Effector CD4-positive, alpha-beta T cell (primary cell): Measurements from ENCODE around the gene PPP1R14B.

ENCODE experiments used
- DNase-seq: peaks from one replicate; pipeline ENCODE4 v3.0.0-alpha.2; 2020

The PPP1R14B gene

GRCh38 chr11:64245401-64245796 is 1.3 kb downstream of the PPP1R14B start:
- peak; percentile 44 for DNase-seq

- DNase-seq = no peak
Observed at GRCh38 chr11:64244966-64245365, 1.8 kb downstream of the PPP1R14B start.

- no peak for DNase-seq
Observed at GRCh38 chr11:64244107-64244506, 2.6 kb downstream of the PPP1R14B start.

GRCh38 chr11:64243236-64243854 is 3.4 kb downstream of the PPP1R14B start:
- no peak for DNase-seq

- no peak for DNase-seq
Observed at GRCh38 chr11:64241491-64242374, 5.0 kb downstream of the PPP1R14B start.

- DNase-seq = peak; percentile 98
Observed at GRCh38 chr11:64241241-64241490, 5.6 kb downstream of the PPP1R14B start.

- DNase-seq = peak; percentile 97
Observed at GRCh38 chr11:64240435-64241240, 6.1 kb downstream of the PPP1R14B start, which contains the start of gene FKBP2. Gene FKBP2, plus strand, starts transcription at chr11:64241095. Its CDS starts 1,293 bp downstream, at chr11:64242388.

GRCh38 chr11:64239662-64240434 is 6.9 kb downstream of the PPP1R14B start:
- no peak for DNase-seq

GRCh38 chr11:64238999-64239398 is 7.7 kb downstream of the PPP1R14B start:
- no peak for DNase-seq

GRCh38 chr11:64238076-64238475 is 8.7 kb downstream of the PPP1R14B start:
- DNase-seq = no peak

GRCh38 chr11:64237484-64237951 is 9.2 kb downstream of the PPP1R14B start:
- no peak for DNase-seq

- no peak for DNase-seq
Observed at GRCh38 chr11:64235437-64236161, 11.1 kb downstream of the PPP1R14B start.

- DNase-seq = peak; percentile 35
Observed at GRCh38 chr11:64234647-64235379, 11.9 kb downstream of the PPP1R14B start.

GRCh38 chr11:64233913-64234586 is 12.7 kb downstream of the PPP1R14B start, which contains the start of gene VEGFB:
Gene VEGFB, plus strand, starts transcription at chr11:64234584. Its CDS starts 250 bp downstream, at chr11:64234834.
- DNase-seq = peak; percentile 65

- DNase-seq = no peak
Observed at GRCh38 chr11:64232967-64233315, 13.8 kb downstream of the PPP1R14B start.

GRCh38 chr11:64232182-64232966 is 14.4 kb downstream of the PPP1R14B start:
- no peak for DNase-seq

- DNase-seq = no peak
Observed at GRCh38 chr11:64231546-64231945, 15.2 kb downstream of the PPP1R14B start.

GRCh38 chr11:64230985-64231365 is 15.8 kb downstream of the PPP1R14B start:
- DNase-seq = no peak

- peak; percentile 87 for DNase-seq
Observed at GRCh38 chr11:64230171-64230984, 16.4 kb downstream of the PPP1R14B start, which contains the start of gene DNAJC4. Gene DNAJC4, plus strand, starts transcription at chr11:64230548. Its CDS starts 307 bp downstream, at chr11:64230855.
